KOPT-K1 (cell line): ENCODE measurements around the gene USP13.
"Not testable (repeated sequence)": the region's sequence is repeated elsewhere in the genome, so short reads cannot be mapped to it uniquely, and the experiment has no call there.

Experiments used
- H3K27ac ChIP-seq: fragments of 200-600 bp; sonication (generic); 2 replicates; pipeline ENCODE4 v1.5.1; 2016; ENCODE audit warnings: antibody characterized with exemption, mild to moderate bottlenecking, low read depth, low read length; ENCODE audit not compliant: poor library complexity, severe bottlenecking
- H3K36me3 ChIP-seq: fragments of 200-600 bp; sonication (generic); 2 replicates; pipeline ENCODE4 v1.5.1; 2017; ENCODE audit warnings: antibody characterized with exemption, mild to moderate bottlenecking, low read length, moderate library complexity; ENCODE audit not compliant: insufficient read depth
- H3K9me3 ChIP-seq: fragments of 200-600 bp; sonication (generic); 2 replicates; pipeline ENCODE4 v1.5.1; 2017; ENCODE audit warnings: antibody characterized with exemption, low read length, mild to moderate bottlenecking; ENCODE audit not compliant: insufficient read depth, poor library complexity, severe bottlenecking

The USP13 gene

GRCh38 chr3:179640469-179640868 is 12.4 kb upstream of the USP13 start:
- no peaks in the 10 kb centered on the region for H3K36me3 ChIP-seq
- H3K9me3 ChIP-seq: no peaks in the 10 kb centered on the region
- no peak overlapping the region for H3K27ac ChIP-seq

GRCh38 chr3:179642871-179643270 is 10.0 kb upstream of the USP13 start:
- no peak overlapping the region for H3K27ac ChIP-seq
- no peaks in the 10 kb centered on the region for H3K9me3 ChIP-seq
- H3K36me3 ChIP-seq: no peaks in the 10 kb centered on the region

DNA sequence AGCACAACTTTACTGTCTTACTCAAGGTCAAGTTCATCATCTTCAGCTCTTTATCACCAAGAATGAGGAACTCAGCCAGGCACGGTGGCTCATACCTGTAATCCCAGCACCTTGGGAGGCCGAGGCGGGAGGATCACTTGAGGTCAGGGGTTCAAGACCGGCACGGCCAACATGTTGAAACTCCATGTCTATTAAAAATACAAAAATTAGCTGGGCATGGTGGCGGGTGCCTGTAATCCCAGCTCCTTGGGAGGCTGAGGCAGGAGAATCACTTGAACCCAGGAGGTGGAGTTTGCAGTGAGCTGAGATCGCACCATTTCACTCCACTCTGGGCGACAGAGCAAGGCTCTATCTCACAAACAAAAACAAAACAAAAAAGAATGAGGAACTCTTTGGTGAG is 9.0 kb upstream of the USP13 start:
- not testable (repeated sequence) for H3K27ac ChIP-seq, H3K9me3 ChIP-seq, H3K36me3 ChIP-seq

DNA sequence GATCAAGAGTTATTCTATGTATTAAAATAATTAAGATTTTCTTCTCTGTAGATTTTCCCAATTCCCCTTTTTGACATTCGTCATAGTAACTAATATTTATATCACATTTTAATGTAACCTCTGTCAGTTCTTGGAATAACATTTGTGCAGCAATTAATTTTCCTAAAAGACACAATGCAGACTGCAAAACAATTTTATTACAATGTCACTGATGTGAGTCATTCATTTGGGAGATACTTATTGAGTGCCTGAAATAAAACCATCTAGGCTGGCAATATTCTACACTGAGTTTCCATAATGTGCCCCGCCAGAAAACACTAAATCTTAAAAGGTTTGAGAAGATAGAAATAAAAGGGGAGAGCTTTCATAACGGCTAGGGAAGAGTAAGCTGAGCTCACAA is 6.7 kb upstream of the USP13 start:
- Histone ChIP-seq H3K36me3 (no peaks in the 10 kb centered on the region), H3K27ac (no peak overlapping the region)

GRCh38 chr3:179651687-179652446 is 973 bp upstream of the USP13 start:
- Histone ChIP-seq H3K27ac (peak overlapping the region; percentile 81), H3K36me3 (0 out of 2 replicates have a peak, but pooled peaks cover 9% of the 10 kb centered on the region), H3K9me3 (no peaks in the 10 kb centered on the region)

More for the DNA sequence above, 6.7 kb upstream of the USP13 start:
- no peaks in the 10 kb centered on the region for H3K9me3 ChIP-seq

DNA sequence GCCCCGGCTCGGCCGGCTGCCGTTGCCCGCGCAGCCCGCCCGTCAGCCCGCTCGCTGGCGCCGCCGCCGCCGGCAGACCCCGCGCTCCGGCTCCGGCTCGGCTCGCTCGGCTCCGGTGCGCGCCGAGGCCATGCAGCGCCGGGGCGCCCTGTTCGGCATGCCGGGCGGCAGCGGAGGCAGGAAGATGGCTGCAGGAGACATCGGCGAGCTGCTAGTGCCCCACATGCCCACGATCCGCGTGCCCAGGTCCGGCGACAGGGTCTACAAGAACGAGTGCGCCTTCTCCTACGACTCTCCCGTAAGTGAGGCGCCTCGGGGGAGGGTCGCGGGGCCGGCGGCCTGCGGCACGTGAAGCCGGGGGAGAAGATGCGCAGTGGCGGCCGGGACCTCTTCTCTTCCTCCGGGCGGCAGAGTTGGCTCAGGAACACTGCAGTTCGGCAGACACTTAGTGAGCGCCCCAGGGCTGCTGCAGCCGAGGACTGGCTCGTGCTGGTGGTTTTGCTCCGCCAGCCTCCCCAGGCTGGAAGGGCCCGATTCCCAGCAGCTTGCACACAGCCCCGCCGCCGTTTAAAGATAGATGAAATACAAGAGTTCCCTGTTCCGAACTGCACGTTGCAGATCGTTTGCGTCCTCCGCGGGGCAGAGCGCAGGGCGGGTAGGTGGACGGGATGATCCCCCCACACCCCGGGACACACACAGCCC is 407 bp downstream of the USP13 start:
- Histone ChIP-seq H3K27ac (peak overlapping the region; percentile 81), H3K36me3 (0 out of 2 replicates have a peak, but pooled peaks cover 9% of the 10 kb centered on the region), H3K9me3 (no peaks in the 10 kb centered on the region)

- Histone ChIP-seq H3K27ac (no peak overlapping the region), H3K36me3 (0 out of 2 replicates have a peak, but pooled peaks cover 9% of the 10 kb centered on the region), H3K9me3 (no peaks in the 10 kb centered on the region)
These were observed 2.4 kb downstream of the USP13 start for GRCh38 chr3:179655236-179655635.

- H3K27ac ChIP-seq: no peak overlapping the region
- 0 out of 2 replicates have a peak, but pooled peaks cover 9% of the 10 kb centered on the region for H3K36me3 ChIP-seq
- no peaks in the 10 kb centered on the region for H3K9me3 ChIP-seq
These were observed 5.8 kb downstream of the USP13 start for GRCh38 chr3:179658606-179659005.

- H3K36me3 ChIP-seq: 0 out of 2 replicates have a peak, but pooled peaks cover 9% of the 10 kb centered on the region
- no peaks in the 10 kb centered on the region for H3K9me3 ChIP-seq
- no peak overlapping the region for H3K27ac ChIP-seq
These were observed 8.0 kb downstream of the USP13 start for GRCh38 chr3:179660872-179661271.

GRCh38 chr3:179661777-179662176 is 8.9 kb downstream of the USP13 start:
- no peak overlapping the region for H3K27ac ChIP-seq
- 0 out of 2 replicates have a peak, but pooled peaks cover under 1% of the 10 kb centered on the region for H3K36me3 ChIP-seq
- no peaks in the 10 kb centered on the region for H3K9me3 ChIP-seq

GRCh38 chr3:179663093-179663492 is 10.3 kb downstream of the USP13 start:
- no peak overlapping the region for H3K27ac ChIP-seq
- no peaks in the 10 kb centered on the region for H3K36me3 ChIP-seq
- H3K9me3 ChIP-seq: no peaks in the 10 kb centered on the region

DNA sequence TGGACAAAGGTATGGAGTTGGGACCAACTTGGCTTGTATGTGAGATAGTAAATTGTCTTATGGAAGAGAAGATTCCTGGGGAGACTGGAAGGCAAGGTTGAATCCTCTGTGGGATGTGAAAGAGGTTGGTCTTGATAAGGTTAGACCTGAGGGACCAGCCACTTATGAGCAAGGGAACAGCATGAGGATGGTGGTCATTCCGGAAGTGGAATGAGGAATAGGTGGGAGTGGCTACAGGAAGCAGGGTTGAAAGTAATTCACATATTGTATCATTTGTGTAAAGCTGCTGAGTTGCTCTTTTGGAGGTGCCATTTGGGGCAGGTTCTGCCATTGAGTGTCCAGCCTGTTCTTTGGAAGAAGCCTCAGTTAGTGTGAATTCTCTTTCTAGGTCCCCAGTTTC is 13.2 kb downstream of the USP13 start:
- H3K27ac ChIP-seq: no peak overlapping the region
- H3K36me3 ChIP-seq: no peaks in the 10 kb centered on the region
- no peaks in the 10 kb centered on the region for H3K9me3 ChIP-seq

DNA sequence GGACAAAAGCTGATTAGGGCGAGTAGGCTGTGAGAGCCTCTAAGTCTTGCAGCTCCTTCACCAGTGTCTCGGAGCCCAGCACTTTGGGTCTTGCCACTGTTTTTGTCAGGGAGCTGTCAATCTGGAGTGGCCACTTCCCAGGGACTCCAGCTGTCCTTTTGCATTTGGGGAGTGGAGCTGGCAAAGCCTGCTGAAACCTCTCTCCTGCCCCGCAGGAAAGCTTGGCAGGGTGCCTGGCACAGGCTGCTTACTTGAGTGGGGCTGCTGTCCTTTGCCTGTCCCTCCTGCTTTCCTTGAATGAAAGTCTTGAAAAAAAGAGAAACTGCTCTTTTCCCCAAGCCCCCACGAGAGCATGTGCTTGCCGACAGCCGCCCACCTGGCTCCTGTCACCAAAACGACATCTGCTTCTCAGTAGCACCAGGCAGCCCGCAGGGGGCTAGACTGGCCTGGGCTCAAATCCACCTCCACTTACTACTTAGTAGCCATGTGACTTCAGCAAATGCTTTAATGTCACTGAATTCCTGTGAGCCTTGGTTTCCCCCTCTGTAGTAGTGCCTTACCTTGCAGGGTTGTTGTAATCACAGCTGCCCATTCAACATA is 13.7 kb downstream of the USP13 start:
- no peak overlapping the region for H3K27ac ChIP-seq
- H3K9me3 ChIP-seq: no peaks in the 10 kb centered on the region
- no peaks in the 10 kb centered on the region for H3K36me3 ChIP-seq

DNA sequence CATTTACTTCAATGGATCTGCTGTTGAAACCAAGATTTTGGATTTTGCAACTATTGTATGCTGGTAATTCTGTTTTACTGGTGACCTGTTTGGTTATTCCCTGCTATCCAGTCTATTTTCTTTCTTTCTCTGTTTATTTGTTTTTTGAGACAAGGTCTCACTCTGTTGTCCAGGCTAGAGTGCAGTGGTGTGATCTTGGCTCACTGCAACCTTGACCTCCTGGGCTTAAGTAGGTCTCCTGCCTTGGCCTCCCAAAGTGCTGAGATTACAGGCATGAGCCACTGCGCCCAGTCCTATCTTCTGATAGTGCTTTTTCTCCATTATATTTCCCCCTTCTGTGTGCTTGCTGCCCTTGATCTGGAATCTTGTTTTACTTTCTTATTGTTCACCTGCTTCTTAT is 15.6 kb downstream of the USP13 start:
- Histone ChIP-seq H3K36me3 (no peaks in the 10 kb centered on the region), H3K27ac (no peak overlapping the region), H3K9me3 (no peaks in the 10 kb centered on the region)

DNA sequence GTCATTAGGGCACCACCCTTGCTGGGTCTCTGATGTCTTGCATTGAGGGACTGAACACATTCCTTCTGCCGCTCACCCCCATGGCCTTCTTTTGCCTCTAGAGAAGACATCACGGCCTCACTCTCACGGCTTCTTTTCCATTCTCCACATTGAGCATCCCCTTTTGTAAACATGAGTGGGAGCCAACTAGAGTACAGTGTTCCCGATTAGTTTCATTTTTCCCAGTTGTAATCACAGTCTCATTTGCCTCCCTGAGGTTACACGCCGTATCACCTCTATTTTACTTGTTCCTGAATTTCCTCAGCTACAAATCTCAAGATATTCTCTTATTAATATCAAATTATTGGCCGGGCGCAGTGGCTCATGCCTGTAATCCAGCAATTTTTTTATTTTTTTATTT is 17.5 kb downstream of the USP13 start:
- Histone ChIP-seq H3K27ac (no peak overlapping the region), H3K9me3 (no peaks in the 10 kb centered on the region), H3K36me3 (no peaks in the 10 kb centered on the region)
